GM10248 (cell line): ENCODE measurements around the gene CHKA.

Experiments
- CTCF ChIA-PET: fragments of 300-600 bp; sonication (Branson Sonifier 250); formaldehyde crosslinking; extraction: SDS; loops from one replicate; lab custom pipeline; 2021; ENCODE audit warnings: antibody characterized with exemption; lab: Yijun Ruan, JAX
- POLR2A ChIA-PET: fragments of 350-650 bp; sonication (Branson Sonifier 250); formaldehyde crosslinking; extraction: SDS; loops from one replicate; lab custom pipeline; 2020; ENCODE audit warnings: antibody characterized with exemption; lab: Yijun Ruan, JAX
- DNase-seq: peaks from one replicate; pipeline ENCODE4 v3.0.0; 2012; ENCODE audit errors: extremely low spot score
- CTCF ChIP-seq: IDR thresholded peaks from 2 replicates; pipeline ENCODE4 v1.5.1; 2012; ENCODE audit warnings: mild to moderate bottlenecking, low read depth; ENCODE audit errors: extremely low read depth, missing control alignments, control extremely low read depth

CHKA gene

GRCh38 chr11:68052137-68052873 lies 68.9 kb downstream of the CHKA start:
- no peak for TF ChIP-seq CTCF
- CTCF ChIA-PET, result interaction anchor here (1.2 to 3.0 kb wide), 2 partner anchors 11 to 14 kb away, joined by 3 to 13 read pairs; partner anchors contain the start of gene TCIRG1
- no peak for DNase-seq
- POLR2A ChIA-PET, result interaction anchor here (0.6 to 1.9 kb wide), 2 partner anchors 9 to 71 kb away, joined by 4 to 5 read pairs; no protein-coding TSS in a partner anchor

- CTCF ChIA-PET, result interaction anchor here (1.2 to 3.0 kb wide), 2 partner anchors 10 to 13 kb away, joined by 3 to 13 read pairs; partner anchors contain the start of gene TCIRG1
- TF ChIP-seq CTCF, result no peak
- DNase-seq, result no peak
- POLR2A ChIA-PET, result interaction anchor here (0.6 to 1.9 kb wide), 2 partner anchors 8 to 178 kb away, joined by 3 to 5 read pairs; no protein-coding TSS in a partner anchor
Observed at GRCh38 chr11:68051191-68052136, 69.7 kb downstream of the CHKA start.

- POLR2A ChIA-PET, result no interaction called here
- DNase-seq, result no peak
- CTCF ChIA-PET, result interaction anchor here (3.0 kb wide), 1 partner anchor 9 kb away, joined by 13 read pairs; no protein-coding TSS in a partner anchor
- TF ChIP-seq CTCF, result no peak
Observed at GRCh38 chr11:68050371-68050841, 70.8 kb downstream of the CHKA start.

GRCh38 chr11:68049509-68050370 lies 71.4 kb downstream of the CHKA start:
- no peak for DNase-seq
- TF ChIP-seq CTCF, result no peak
- ChIA-PET POLR2A (no interaction called here), CTCF (interaction anchor here (3.0 kb wide), 1 partner anchor 8 kb away, joined by 13 read pairs; no protein-coding TSS in a partner anchor)

- DNase-seq, result no peak
- CTCF ChIA-PET, result no interaction called here
- POLR2A ChIA-PET, result no interaction called here
- no peak for TF ChIP-seq CTCF
Observed at GRCh38 chr11:68048681-68049508, 72.3 kb downstream of the CHKA start.
